DND-41 (cell line): ENCODE results near the gene PGRMC1.
"Not testable (repeated sequence)": the region's sequence is repeated elsewhere in the genome, so short reads cannot be mapped to it uniquely, and the experiment has no call there.

ENCODE experiments used
- CTCF ChIP-seq: IDR thresholded peaks from 2 replicates; pipeline ENCODE4 v1.5.1; 2012; ENCODE audit warnings: borderline replicate concordance, low read length, moderate library complexity, mild to moderate bottlenecking; ENCODE audit not compliant: poor library complexity, severe bottlenecking; ENCODE audit errors: extremely low read depth
- EZH2 ChIP-seq: IDR thresholded peaks from 3 replicates; pipeline ENCODE4 v1.6.1; 2012; ENCODE audit warnings: borderline replicate concordance, low read depth, mild to moderate bottlenecking, moderate library complexity, low read length, inconsistent platforms; ENCODE audit not compliant: severe bottlenecking

DNA sequence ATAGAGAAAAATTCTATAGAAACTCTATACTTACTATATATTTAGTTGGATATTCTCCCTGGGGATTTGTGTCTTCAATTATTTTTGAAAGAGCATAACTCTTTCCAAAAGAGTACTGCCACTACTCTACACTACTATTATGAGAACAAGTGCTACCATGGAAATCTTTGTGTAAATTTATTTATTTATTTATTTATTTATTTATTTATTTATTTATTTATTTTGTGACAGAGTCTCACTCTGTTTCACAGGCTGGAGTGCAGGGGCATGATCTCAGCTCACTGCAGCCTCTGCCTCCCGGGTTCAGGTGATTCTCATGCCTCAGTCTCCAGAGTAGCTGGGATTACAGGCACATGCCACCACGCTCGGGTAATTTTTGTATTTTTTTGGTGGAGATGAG, 31.0 kb downstream of the PGRMC1 start:
- TF ChIP-seq CTCF, EZH2: not testable (repeated sequence)
